ENCODE measurements around the gene KY. TPM values are rescaled to one million over a fixed set of nuclear protein-coding genes. Genes with fewer than 3 reads are reported as not detected.

KY gene
- total RNA-seq, 4 donors from 2014 or later: 0.64 to 4.8 (median 3.2) TPM

DNA sequence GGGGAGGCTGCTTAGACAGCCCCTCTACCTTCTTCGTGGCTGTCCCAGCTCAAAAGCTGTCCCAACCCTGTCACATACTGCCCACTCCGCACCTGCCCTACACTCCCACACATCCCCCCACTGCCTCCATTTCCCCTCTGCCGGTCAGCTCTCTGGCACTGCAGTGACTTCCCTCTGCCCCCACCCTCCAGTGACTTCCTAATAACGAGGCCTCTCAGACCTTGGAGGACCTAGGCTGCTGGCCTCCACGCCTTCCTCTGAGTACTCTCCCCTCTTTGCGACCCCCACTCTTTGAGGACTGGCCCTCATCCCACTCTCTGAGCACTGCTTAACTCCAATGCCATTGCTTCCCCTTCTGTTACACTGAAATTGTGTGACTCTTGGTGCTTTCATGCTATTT is 45.3 kb downstream of the KY start:
- Histone ChIP-seq H3K9me3 (no peaks in the 10 kb centered on the region), H3K27me3 (no peaks in the 10 kb centered on the region), H3K4me3 (no peak overlapping the region), H3K27ac (no peak overlapping the region), H3K4me1 (peaks cover 0 to 12% (median 0%) of the 10 kb centered on the region in 3 donors), H3K36me3 (peaks cover 0 to 42% of the 10 kb centered on the region in 2 donors)
- TF ChIP-seq, protein P1, sequence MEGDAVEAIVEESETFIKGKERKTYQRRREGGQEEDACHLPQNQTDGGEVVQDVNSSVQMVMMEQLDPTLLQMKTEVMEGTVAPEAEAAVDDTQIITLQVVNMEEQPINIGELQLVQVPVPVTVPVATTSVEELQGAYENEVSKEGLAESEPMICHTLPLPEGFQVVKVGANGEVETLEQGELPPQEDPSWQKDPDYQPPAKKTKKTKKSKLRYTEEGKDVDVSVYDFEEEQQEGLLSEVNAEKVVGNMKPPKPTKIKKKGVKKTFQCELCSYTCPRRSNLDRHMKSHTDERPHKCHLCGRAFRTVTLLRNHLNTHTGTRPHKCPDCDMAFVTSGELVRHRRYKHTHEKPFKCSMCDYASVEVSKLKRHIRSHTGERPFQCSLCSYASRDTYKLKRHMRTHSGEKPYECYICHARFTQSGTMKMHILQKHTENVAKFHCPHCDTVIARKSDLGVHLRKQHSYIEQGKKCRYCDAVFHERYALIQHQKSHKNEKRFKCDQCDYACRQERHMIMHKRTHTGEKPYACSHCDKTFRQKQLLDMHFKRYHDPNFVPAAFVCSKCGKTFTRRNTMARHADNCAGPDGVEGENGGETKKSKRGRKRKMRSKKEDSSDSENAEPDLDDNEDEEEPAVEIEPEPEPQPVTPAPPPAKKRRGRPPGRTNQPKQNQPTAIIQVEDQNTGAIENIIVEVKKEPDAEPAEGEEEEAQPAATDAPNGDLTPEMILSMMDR (IDR thresholded peaks at IDR 0.05): no peak
- TF ChIP-seq POLR2AphosphoS5 (IDR thresholded peaks at IDR 0.05) (no peak), EP300 (IDR thresholded peaks at IDR 0.05) (no peak)
- WGBS, 2 donors (ENCODE audit: low coverage in 1 of 2): 80% methylated on average over 6 of the region's 6 CpGs; no CpG with 5 or more reads in 1 of the 2 donors
- no peak for ATAC-seq

DNA sequence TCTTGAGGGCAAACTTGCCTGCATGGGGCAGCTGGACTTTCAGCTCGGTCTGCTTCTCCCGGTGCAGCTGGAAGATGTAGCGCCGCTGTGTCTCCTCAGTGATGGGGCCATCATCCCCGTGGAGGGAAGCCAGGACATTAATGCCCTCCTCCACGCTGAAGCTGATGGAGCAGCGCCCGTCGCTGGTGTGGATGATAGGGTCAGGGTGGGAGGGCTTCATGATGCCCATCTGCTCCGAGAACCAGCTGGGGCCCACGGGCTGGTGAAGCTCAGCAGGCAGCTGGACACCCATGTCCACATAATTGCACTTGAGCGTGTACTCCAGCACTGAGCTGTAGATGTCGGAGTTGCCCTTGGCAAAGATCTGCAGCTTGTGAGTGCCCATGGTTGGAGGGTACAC is 46.9 kb downstream of the KY start:
- TF ChIP-seq EP300 (IDR thresholded peaks at IDR 0.05) (no peak), POLR2A (IDR thresholded peaks at IDR 0.05) (no peak), POLR2AphosphoS5 (IDR thresholded peaks at IDR 0.05) (no peak)
- TF ChIP-seq, protein P1 (IDR thresholded peaks at IDR 0.05): no peak
- no peaks in the 10 kb centered on the region for H3K9me3 ChIP-seq
- H3K4me3 ChIP-seq: no peak overlapping the region
- peaks cover 0 to 26% of the 10 kb centered on the region in 2 donors for H3K36me3 ChIP-seq
- H3K27me3 ChIP-seq: no peaks in the 10 kb centered on the region
- H3K4me1 ChIP-seq: peaks cover 0 to 14% (median 0%) of the 10 kb centered on the region in 3 donors
- no CpG with 5 or more reads among the region's 13 CpGs for WGBS, 2 donors (ENCODE audit: low coverage in 1 of 2)
- ATAC-seq: no peak
- H3K27ac ChIP-seq: no peak overlapping the region

- no peak overlapping the region for H3K4me3 ChIP-seq
- ATAC-seq: no peak
- no peaks in the 10 kb centered on the region for H3K9me3 ChIP-seq
- TF ChIP-seq EP300 (IDR thresholded peaks at IDR 0.05) (no peak), POLR2A (IDR thresholded peaks at IDR 0.05) (no peak), POLR2AphosphoS5 (IDR thresholded peaks at IDR 0.05) (no peak)
- TF ChIP-seq, protein P1 (IDR thresholded peaks at IDR 0.05): no peak
- peaks cover 0 to 24% of the 10 kb centered on the region in 2 donors for H3K36me3 ChIP-seq
- peaks cover 0 to 14% (median 0%) of the 10 kb centered on the region in 3 donors for H3K4me1 ChIP-seq
- no peaks in the 10 kb centered on the region for H3K27me3 ChIP-seq
- H3K27ac ChIP-seq: no peak overlapping the region
- WGBS, 2 donors (ENCODE audit: low coverage in 1 of 2): no CpG with 5 or more reads among the region's 4 CpGs
Observed at GRCh38 chr3:134603480-134603879, 47.3 kb downstream of the KY start.

GRCh38 chr3:134602440-134602814 is 48.4 kb downstream of the KY start:
- H3K9me3 ChIP-seq: no peaks in the 10 kb centered on the region
- no peak for ATAC-seq
- 80% methylated on average over 1 of the region's 6 CpGs; no CpG with 5 or more reads in 1 of the 2 donors for WGBS, 2 donors (ENCODE audit: low coverage in 1 of 2)
- TF ChIP-seq POLR2AphosphoS5 (IDR thresholded peaks at IDR 0.05): no peak
- TF ChIP-seq POLR2A (IDR thresholded peaks at IDR 0.05): no peak
- no peak for TF ChIP-seq EP300 (IDR thresholded peaks at IDR 0.05)
- TF ChIP-seq, protein P1 (IDR thresholded peaks at IDR 0.05): no peak
- H3K27ac ChIP-seq: no peak overlapping the region
- H3K36me3 ChIP-seq: peaks cover 0 to 17% of the 10 kb centered on the region in 2 donors
- no peak overlapping the region for H3K4me3 ChIP-seq
- peaks cover 0 to 14% (median 0%) of the 10 kb centered on the region in 3 donors for H3K4me1 ChIP-seq
- no peaks in the 10 kb centered on the region for H3K27me3 ChIP-seq

- H3K27me3 ChIP-seq: no peaks in the 10 kb centered on the region
- H3K36me3 ChIP-seq: peaks cover 0 to 17% of the 10 kb centered on the region in 2 donors
- WGBS, 2 donors (ENCODE audit: low coverage in 1 of 2): 40 to 50% methylated on average over 2 of the region's 19 CpGs
- no peak overlapping the region for H3K27ac ChIP-seq
- H3K4me1 ChIP-seq: peaks cover 0 to 14% (median 0%) of the 10 kb centered on the region in 3 donors
- TF ChIP-seq, protein P1 (IDR thresholded peaks at IDR 0.05): no peak
- TF ChIP-seq POLR2A (IDR thresholded peaks at IDR 0.05) (no peak), EP300 (IDR thresholded peaks at IDR 0.05) (no peak), POLR2AphosphoS5 (IDR thresholded peaks at IDR 0.05) (no peak)
- no peak overlapping the region for H3K4me3 ChIP-seq
- no peak for ATAC-seq
- H3K9me3 ChIP-seq: no peaks in the 10 kb centered on the region
Observed at GRCh38 chr3:134601539-134602439, 49.0 kb downstream of the KY start.
